Measurements from ENCODE around the gene CRACDL.

GRCh38 chr2:98867539-98868309, 68.3 kb downstream of the CRACDL start:
- no peak for TF ChIP-seq CTCF (IDR thresholded peaks at IDR 0.05)
- TF ChIP-seq POLR2A (IDR thresholded peaks at IDR 0.05) = no peak
- no peak for TF ChIP-seq POLR2AphosphoS5 (IDR thresholded peaks at IDR 0.05)

All from prostate gland (tissue), 2 donors.